K562 (cell line): ENCODE data around the gene CDH12. TPM values are rescaled to one million over a fixed set of nuclear protein-coding genes. Genes with fewer than 3 reads are reported as not detected.
"Not testable (repeated sequence)": the region's sequence is repeated elsewhere in the genome, so short reads cannot be mapped to it uniquely, and the experiment has no call there.

ENCODE experiments used
- ATAC-seq: fragments of 200-7000 bp; cut with Tn5 transposase; 3 replicates; pipeline ENCODE4 v1.9.1; 2020; ENCODE audit warnings: moderate library complexity
- BruUV-seq: library from RNA; stranded (reverse); fragments of 400-500 nt; replicated peaks from 2 replicates; lab custom pipeline; 2021; lab: Mats Ljungman, UMichigan
- CTCF ChIA-PET: fragments of 300-600 bp; formaldehyde crosslinking; extraction: SDS; loops from one replicate; lab custom pipeline; 2021; ENCODE audit warnings: low intra/inter-chr PET ratio; lab: Yijun Ruan, JAX
- POLR2A ChIA-PET: fragments of 300-600, 350-650 bp; sonication (Branson Sonifier 250); formaldehyde crosslinking; extraction: SDS; loops from one replicate; lab custom pipeline; 2021; ENCODE audit warnings: antibody characterized with exemption, inconsistent platforms; lab: Yijun Ruan, JAX
- DNase-seq, 4 experiments: peaks; one replicate each; pipeline versions ENCODE4 v3.0.0 to v3.0.0-alpha.2; 2011 to 2018; ENCODE audit warnings: low spot score in 3 of 4, mixed read lengths in 3 of 4; ENCODE audit errors: extremely low read depth in 1 of 4
- FAIRE-seq: peaks from 2 replicates; lab custom pipeline; 2011; peaks lifted over from hg19 to GRCh38; lab: Jason Lieb, UNC
- H2AFZ ChIP-seq: 2 replicates; pipeline ENCODE4 v1.6.0; 2011; ENCODE audit warnings: low read depth, low read length, control low read depth, inconsistent platforms
- H3K27ac ChIP-seq: fragments of 200-600 bp; 3 replicates; pipeline ENCODE4 v1.8.0; 2011; ENCODE audit warnings: low read depth, mild to moderate bottlenecking, control low read depth, inconsistent platforms, low read length, moderate library complexity, mixed read lengths; ENCODE audit errors: extremely low read depth
- H3K27me3 ChIP-seq, 2 experiments: fragments of 300-600 bp in 1 of 2; 2 replicates in 1 of 2; 3 replicates in 1 of 2; pipeline versions ENCODE4 v1.6.0 to v1.8.0; 2011; ENCODE audit warnings: inconsistent platforms in 2 of 2, low read length in 2 of 2, mild to moderate bottlenecking in 1 of 2, mixed read lengths in 1 of 2, moderate library complexity in 1 of 2; ENCODE audit not compliant: control insufficient read depth in 2 of 2, insufficient read depth in 2 of 2
- H3K36me3 ChIP-seq: fragments of 300-600 bp; 3 replicates; pipeline ENCODE4 v1.8.0; 2011; ENCODE audit warnings: mild to moderate bottlenecking, low read length, inconsistent platforms; ENCODE audit not compliant: control insufficient read depth, insufficient read depth
- H3K4me1 ChIP-seq, 2 experiments: fragments of 200-600 bp in 1 of 2; replicated peaks in 1 of 2; 2 replicates in 1 of 2; 3 replicates in 1 of 2; pipeline versions ENCODE4 v1.5.1 to v1.8.0; 2011; ENCODE audit warnings: inconsistent platforms in 2 of 2, low read length in 2 of 2, mild to moderate bottlenecking in 1 of 2, mixed read lengths in 1 of 2, moderate library complexity in 1 of 2; ENCODE audit not compliant: control insufficient read depth in 2 of 2, insufficient read depth in 2 of 2
- H3K4me2 ChIP-seq: 2 replicates; pipeline ENCODE4 v1.6.1; 2011; ENCODE audit warnings: low read length, control low read depth, inconsistent platforms, mixed read lengths; ENCODE audit not compliant: insufficient read depth
- H3K4me3 ChIP-seq: fragments of 200-600 bp; sonication (generic), shearing (Covaris generic); 2 replicates; pipeline ENCODE4 v1.5.1; 2016; ENCODE audit warnings: control low read depth, inconsistent platforms
- H3K79me2 ChIP-seq: fragments of 200-600 bp; 3 replicates; pipeline ENCODE4 v1.8.0; 2011; ENCODE audit warnings: low read length, inconsistent platforms; ENCODE audit not compliant: control insufficient read depth, insufficient read depth
- H3K9ac ChIP-seq, 2 experiments: 2 replicates each; pipeline versions ENCODE4 v1.6.0 to v1.6.1; 2011; ENCODE audit warnings: low read depth in 2 of 2, low read length in 2 of 2, control low read depth in 1 of 2, inconsistent platforms in 1 of 2, mild to moderate bottlenecking in 1 of 2, mixed read lengths in 1 of 2; ENCODE audit not compliant: insufficient read depth in 1 of 2
- H3K9me1 ChIP-seq: one replicate; pipeline ENCODE4 v1.6.0; 2011; ENCODE audit warnings: inconsistent platforms, mild to moderate bottlenecking, low read length, moderate library complexity; ENCODE audit not compliant: control insufficient read depth, insufficient read depth
- H3K9me3 ChIP-seq: replicated peaks from 2 replicates; pipeline ENCODE4 v1.5.1; 2011; ENCODE audit warnings: low read depth, low read length, inconsistent platforms; ENCODE audit not compliant: control insufficient read depth, insufficient read depth
- H4K20me1 ChIP-seq: replicated peaks from 2 replicates; pipeline ENCODE4 v1.6.1; 2011; ENCODE audit warnings: low read length, inconsistent platforms, mixed read lengths; ENCODE audit not compliant: control insufficient read depth, insufficient read depth
- WGBS: fragments of 100-300 bp; shearing (Covaris generic); methylation state at CpG from one replicate; pipeline ENCODE4 v1.1.6; 2016; ENCODE audit warnings: low coverage, mixed read lengths; ENCODE audit not compliant: insufficient coverage; ENCODE audit errors: missing lambda C conversion rate; 5-methylcytosine and 5-hydroxymethylcytosine counted together
- in situ Hi-C: fragments of 300-500 bp; cut with MboI; formaldehyde crosslinking; loops from 4 replicates; pipeline ENCODE4 v1.15.0; 2018; ENCODE audit warnings: inconsistent platforms, mixed read lengths
- intact Hi-C: fragments of 100-400 bp; cut with micrococcal nuclease; formaldehyde crosslinking; loops from 2 replicates; pipeline ENCODE4 v1.14.2; 2022
- polyA plus RNA-seq, 8 experiments: library from polyadenylated mRNA; depleted of rRNA in 4 of 8; stranded (reverse) in 5 of 8; unstranded in 3 of 8; fragments of >200 nt; fragmentation: Nextera tagmentation in 2 of 8; fragmentation: Illumina TruSeq in 1 of 8; extraction: Ambion mirVana in 2 of 8; extraction: Trizol in 1 of 8; gene quantifications; 2 replicates each; pipeline versions ENCODE4 v1.2.1 to v1.2.3, GENCODE V29; 2011 to 2014; ENCODE audit warnings: inconsistent platforms in 1 of 8, missing spikeins in 1 of 8
- total RNA-seq, 7 experiments: library from RNA; depleted of rRNA in 6 of 7; stranded (reverse); fragments of >200 nt in 6 of 7; fragmentation: Illumina TruSeq in 2 of 7; extraction: Trizol in 2 of 7; gene quantifications; 2 replicates each; pipeline versions ENCODE4 v1.2.1 to v1.2.3, GENCODE V29; 2011 to 2021; ENCODE audit warnings: low replicate concordance in 1 of 7

The CDH12 gene
- total and polyA plus RNA-seq, 9 of the 15 experiments (the other 6 are each of a cell fraction or from before 2014, with no cell fraction given): 0.03 to 1.7 (median 0.37) TPM

DNA sequence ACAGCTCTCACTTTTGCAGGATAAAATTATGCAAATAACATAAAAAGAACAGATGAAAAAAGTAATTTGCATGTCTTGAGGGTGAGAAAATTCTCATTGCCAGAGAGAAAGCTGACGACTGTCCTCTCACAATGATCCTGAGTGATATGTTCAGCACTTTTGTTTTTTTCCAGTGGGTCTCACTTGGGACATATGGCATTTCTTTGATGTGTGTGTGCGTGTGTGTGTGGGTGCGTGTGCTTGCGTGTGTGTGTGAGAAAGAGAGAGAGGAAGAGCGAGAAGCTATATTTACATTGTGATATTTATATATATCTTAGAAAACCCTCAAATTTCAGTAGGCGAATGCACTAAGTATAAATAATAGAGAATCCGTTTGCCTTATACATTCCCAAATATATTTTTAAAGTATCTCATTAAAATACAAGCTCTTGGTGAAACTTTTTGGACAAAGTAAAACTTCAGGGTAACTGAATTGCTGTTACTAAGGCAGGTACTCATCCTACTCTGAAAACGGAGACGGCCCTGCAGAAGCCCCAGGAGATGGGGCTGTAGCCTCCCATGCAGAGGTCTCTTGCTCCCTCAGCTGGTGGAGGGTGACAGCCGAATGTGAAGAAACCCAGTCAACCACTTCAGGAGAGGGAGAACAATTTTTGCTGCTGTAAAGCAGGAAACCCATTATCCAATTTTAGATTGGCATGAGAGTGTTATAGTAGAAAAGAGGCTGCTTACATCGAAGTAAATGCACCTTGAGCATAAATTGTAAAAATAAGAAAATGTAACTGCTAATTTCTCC is 639.2 kb downstream of the CDH12 start:
- DNase-seq, intact Hi-C loops, H3K9me3 ChIP-seq, in situ Hi-C loops, H2AFZ ChIP-seq, H3K79me2 ChIP-seq, H3K36me3 ChIP-seq, H3K9ac ChIP-seq, H4K20me1 ChIP-seq, H3K9me1 ChIP-seq, H3K27me3 ChIP-seq, H3K4me3 ChIP-seq, H3K27ac ChIP-seq, BruUV-seq, POLR2A ChIA-PET, CTCF ChIA-PET, H3K4me1 ChIP-seq, H3K4me2 ChIP-seq: not testable (repeated sequence)
- 0% methylated on average over 6 of the region's 11 CpGs for WGBS
- ATAC-seq (peak; percentile 69), FAIRE-seq (peak; percentile 92)

DNA sequence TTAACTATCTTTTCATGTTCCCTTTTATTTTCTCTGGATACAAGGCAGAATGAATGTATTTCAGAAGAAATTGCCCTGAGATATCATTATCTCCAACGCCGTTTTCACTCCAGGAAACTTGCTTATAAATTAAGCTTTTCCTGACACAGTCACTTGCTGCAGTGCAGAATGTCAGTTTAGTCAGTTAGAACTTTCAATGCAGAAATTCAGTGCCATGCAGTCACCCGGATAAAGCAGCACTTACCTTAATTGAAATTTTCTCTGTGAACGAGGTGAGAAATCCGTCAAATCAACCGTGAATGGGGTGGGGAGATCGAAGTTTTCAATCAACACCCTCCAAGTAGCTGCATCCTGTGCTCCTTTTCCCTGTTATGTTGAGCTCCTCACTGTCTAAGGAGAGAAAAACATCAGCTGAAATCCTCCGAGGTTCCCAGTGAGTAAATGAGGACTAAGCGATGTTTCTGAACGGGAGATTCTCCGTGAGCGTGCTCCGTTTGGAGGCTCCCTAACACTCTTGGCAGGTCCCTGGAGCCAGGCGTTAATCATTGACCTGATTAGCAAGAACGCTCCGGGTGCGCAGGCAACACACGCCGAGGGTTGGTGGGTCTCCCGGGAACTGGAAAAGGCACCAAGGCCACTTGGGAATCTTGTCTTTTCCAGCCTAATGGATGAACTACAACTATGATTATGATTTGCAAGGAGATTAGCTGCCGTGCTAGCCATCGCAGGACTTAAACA is 640.7 kb downstream of the CDH12 start:
- H3K27me3 ChIP-seq, H3K27ac ChIP-seq, in situ Hi-C loops, H3K9me3 ChIP-seq, ATAC-seq, BruUV-seq, H3K4me1 ChIP-seq, H3K36me3 ChIP-seq, H3K4me2 ChIP-seq, H3K4me3 ChIP-seq, H3K9ac ChIP-seq, FAIRE-seq, intact Hi-C loops, H4K20me1 ChIP-seq, H3K79me2 ChIP-seq, POLR2A ChIA-PET, DNase-seq, H2AFZ ChIP-seq, CTCF ChIA-PET, H3K9me1 ChIP-seq: not testable (repeated sequence)
- WGBS: 2% methylated on average over 8 of the region's 22 CpGs

- H3K27ac ChIP-seq, H3K79me2 ChIP-seq, POLR2A ChIA-PET, intact Hi-C loops, BruUV-seq, ATAC-seq, H3K27me3 ChIP-seq, H4K20me1 ChIP-seq, H3K9me3 ChIP-seq, H3K4me3 ChIP-seq, H3K9me1 ChIP-seq, DNase-seq, H2AFZ ChIP-seq, FAIRE-seq, H3K36me3 ChIP-seq, CTCF ChIA-PET, H3K4me2 ChIP-seq, in situ Hi-C loops, H3K9ac ChIP-seq, H3K4me1 ChIP-seq: not testable (repeated sequence)
- 0% methylated on average over 2 of the region's 2 CpGs for WGBS
Measured at GRCh38 chr5:22208463-22208862, 644.7 kb downstream of the CDH12 start.
